BE2C (cell line): ENCODE measurements around the gene TRIM13.
"Not testable (repeated sequence)": the region's sequence is repeated elsewhere in the genome, so short reads cannot be mapped to it uniquely, and the experiment has no call there.

Source experiments
- DNase-seq: peaks from one replicate; pipeline ENCODE4 v3.0.0-alpha.2; 2020
- H3K27me3 ChIP-seq: fragments of 250-450 bp; sonication (Bioruptor Pico); 2 replicates; pipeline ENCODE4 v1.5.1; 2020; ENCODE audit warnings: mild to moderate bottlenecking
- H3K36me3 ChIP-seq: fragments of 250-450 bp; sonication (Bioruptor Pico); 2 replicates; pipeline ENCODE4 v1.5.1; 2020; ENCODE audit warnings: mild to moderate bottlenecking
- H3K4me1 ChIP-seq: fragments of 250-450 bp; sonication (Bioruptor Pico); 2 replicates; pipeline ENCODE4 v1.5.1; 2020
- H3K4me3 ChIP-seq: 2 replicates; pipeline ENCODE4 v1.5.1; 2011; ENCODE audit warnings: low read depth, low read length
- H3K9me3 ChIP-seq: fragments of 250-450 bp; sonication (Bioruptor Pico); 2 replicates; pipeline ENCODE4 v1.5.1; 2020
- CTCF ChIP-seq: IDR thresholded peaks from 2 replicates; pipeline ENCODE4 v1.5.1; 2012; ENCODE audit warnings: mild to moderate bottlenecking, low read depth, low read length

The TRIM13 gene

GRCh38 chr13:50037788-50038187 is 40.9 kb downstream of the TRIM13 start:
- no peaks in the 10 kb centered on the region for H3K27me3 ChIP-seq
- peaks cover 3% of the 10 kb centered on the region for H3K36me3 ChIP-seq
- TF ChIP-seq CTCF: no peak
- no peaks in the 10 kb centered on the region for H3K9me3 ChIP-seq
- no peak for DNase-seq
- H3K4me3 ChIP-seq: no peak overlapping the region
- H3K4me1 ChIP-seq: no peaks in the 10 kb centered on the region

GRCh38 chr13:50038266-50038665 is 41.4 kb downstream of the TRIM13 start:
- peaks cover 7% of the 10 kb centered on the region for H3K36me3 ChIP-seq
- no peaks in the 10 kb centered on the region for H3K27me3 ChIP-seq
- H3K4me3 ChIP-seq: no peak overlapping the region
- no peak for DNase-seq
- H3K4me1 ChIP-seq: no peaks in the 10 kb centered on the region
- no peak for TF ChIP-seq CTCF
- H3K9me3 ChIP-seq: no peaks in the 10 kb centered on the region

- no peaks in the 10 kb centered on the region; the same call in 1 of the 2 replicates for H3K4me1 ChIP-seq
- no peak for TF ChIP-seq CTCF
- no peak overlapping the region for H3K4me3 ChIP-seq
- no peaks in the 10 kb centered on the region for H3K27me3 ChIP-seq
- DNase-seq: no peak
- H3K36me3 ChIP-seq: peaks cover 48% of the 10 kb centered on the region
- no peaks in the 10 kb centered on the region for H3K9me3 ChIP-seq
Measured at GRCh38 chr13:50052478-50052877, 55.6 kb downstream of the TRIM13 start.

- H3K4me3 ChIP-seq: no peak overlapping the region
- H3K4me1 ChIP-seq: no peaks in the 10 kb centered on the region; the same call in 1 of the 2 replicates
- H3K9me3 ChIP-seq: no peaks in the 10 kb centered on the region
- H3K36me3 ChIP-seq: peaks cover 46% of the 10 kb centered on the region
- H3K27me3 ChIP-seq: no peaks in the 10 kb centered on the region
- no peak for DNase-seq
- no peak for TF ChIP-seq CTCF
Measured at GRCh38 chr13:50053844-50054243, 57.0 kb downstream of the TRIM13 start.

GRCh38 chr13:50055454-50055853 is 58.6 kb downstream of the TRIM13 start:
- no peaks in the 10 kb centered on the region for H3K27me3 ChIP-seq
- no peaks in the 10 kb centered on the region; the same call in 1 of the 2 replicates for H3K4me1 ChIP-seq
- H3K9me3 ChIP-seq: no peaks in the 10 kb centered on the region
- no peak for DNase-seq
- no peak overlapping the region for H3K4me3 ChIP-seq
- peaks cover 46% of the 10 kb centered on the region for H3K36me3 ChIP-seq
- no peak for TF ChIP-seq CTCF

GRCh38 chr13:50060718-50061117 is 63.9 kb downstream of the TRIM13 start:
- no peak for TF ChIP-seq CTCF
- no peaks in the 10 kb centered on the region for H3K9me3 ChIP-seq
- DNase-seq: no peak
- no peaks in the 10 kb centered on the region for H3K27me3 ChIP-seq
- H3K4me1 ChIP-seq: no peaks in the 10 kb centered on the region; the same call in none of the 2 replicates
- peaks cover 41% of the 10 kb centered on the region for H3K36me3 ChIP-seq
- no peak overlapping the region for H3K4me3 ChIP-seq

GRCh38 chr13:50062336-50062735 is 65.5 kb downstream of the TRIM13 start:
- not testable (repeated sequence) for H3K4me1 ChIP-seq, H3K9me3 ChIP-seq, H3K4me3 ChIP-seq, H3K27me3 ChIP-seq, DNase-seq
- H3K36me3 ChIP-seq: peaks cover 43% of the 10 kb centered on the region
